ENCODE results near the gene ARHGEF26.

The ARHGEF26 gene

GRCh38 chr3:154218728-154219127 is 97.5 kb downstream of the ARHGEF26 start:
- DNase-seq: no peak

- DNase-seq: no peak
Observed at GRCh38 chr3:154220462-154220861, 99.3 kb downstream of the ARHGEF26 start.

GRCh38 chr3:154223519-154223918 is 102.3 kb downstream of the ARHGEF26 start:
- no peak for DNase-seq

- no peak for DNase-seq
Observed at GRCh38 chr3:154224366-154224765, 103.2 kb downstream of the ARHGEF26 start.

GRCh38 chr3:154224866-154225265 is 103.7 kb downstream of the ARHGEF26 start:
- no peak for DNase-seq

- DNase-seq: no peak
Observed at GRCh38 chr3:154225536-154225935, 104.3 kb downstream of the ARHGEF26 start.

GRCh38 chr3:154227531-154227930 is 106.3 kb downstream of the ARHGEF26 start:
- DNase-seq: no peak

GRCh38 chr3:154228561-154229216 is 107.5 kb downstream of the ARHGEF26 start:
- DNase-seq: no peak

GRCh38 chr3:154229217-154229590 is 108.0 kb downstream of the ARHGEF26 start:
- no peak for DNase-seq

GRCh38 chr3:154235330-154235729 is 114.1 kb downstream of the ARHGEF26 start:
- no peak for DNase-seq

- no peak for DNase-seq
Observed at GRCh38 chr3:154236331-154236730, 115.1 kb downstream of the ARHGEF26 start.

- DNase-seq: no peak
Observed at GRCh38 chr3:154240235-154240634, 119.0 kb downstream of the ARHGEF26 start.

GRCh38 chr3:154241496-154241895 is 120.3 kb downstream of the ARHGEF26 start:
- no peak for DNase-seq

- no peak for DNase-seq
Observed at GRCh38 chr3:154242766-154243165, 121.6 kb downstream of the ARHGEF26 start.

- DNase-seq: no peak
Observed at GRCh38 chr3:154243353-154243752, 122.2 kb downstream of the ARHGEF26 start.

GRCh38 chr3:154244644-154245043 is 123.5 kb downstream of the ARHGEF26 start:
- DNase-seq: no peak

- no peak for DNase-seq
Observed at GRCh38 chr3:154247806-154248415, 126.7 kb downstream of the ARHGEF26 start.

GRCh38 chr3:154250291-154250690 is 129.1 kb downstream of the ARHGEF26 start:
- DNase-seq: no peak

- no peak for DNase-seq
Observed at GRCh38 chr3:154251610-154252009, 130.4 kb downstream of the ARHGEF26 start.

- peak; percentile 59 for DNase-seq
Observed at GRCh38 chr3:154252759-154253638, 131.8 kb downstream of the ARHGEF26 start.

GRCh38 chr3:154254527-154254926 is 133.3 kb downstream of the ARHGEF26 start:
- no peak for DNase-seq

GRCh38 chr3:154273381-154273780 is 152.2 kb downstream of the ARHGEF26 start:
- no peak for DNase-seq

- no peak for DNase-seq
Observed at GRCh38 chr3:154274348-154274747, 153.2 kb downstream of the ARHGEF26 start.

GRCh38 chr3:154275292-154275691 is 154.1 kb downstream of the ARHGEF26 start:
- DNase-seq: no peak
